K562 (cell line): ENCODE results near the gene YKT6. TPM values are rescaled to one million over a fixed set of nuclear protein-coding genes. Genes with fewer than 3 reads are reported as not detected.

ENCODE experiments used
- ATAC-seq: fragments of 200-7000 bp; cut with Tn5 transposase; 3 replicates; pipeline ENCODE4 v1.9.1; 2020; ENCODE audit warnings: moderate library complexity
- BruUV-seq: library from RNA; stranded (reverse); fragments of 400-500 nt; replicated peaks from 2 replicates; lab custom pipeline; 2021; lab: Mats Ljungman, UMichigan
- CTCF ChIA-PET: fragments of 300-600 bp; formaldehyde crosslinking; extraction: SDS; loops from one replicate; lab custom pipeline; 2021; ENCODE audit warnings: low intra/inter-chr PET ratio; lab: Yijun Ruan, JAX
- POLR2A ChIA-PET: fragments of 300-600, 350-650 bp; sonication (Branson Sonifier 250); formaldehyde crosslinking; extraction: SDS; loops from one replicate; lab custom pipeline; 2021; ENCODE audit warnings: antibody characterized with exemption, inconsistent platforms; lab: Yijun Ruan, JAX
- DNase-seq, 4 experiments: peaks; one replicate each; pipeline versions ENCODE4 v3.0.0 to v3.0.0-alpha.2; 2011 to 2018; ENCODE audit warnings: low spot score in 3 of 4, mixed read lengths in 3 of 4; ENCODE audit errors: extremely low read depth in 1 of 4
- FAIRE-seq: peaks from 2 replicates; lab custom pipeline; 2011; peaks lifted over from hg19 to GRCh38; lab: Jason Lieb, UNC
- H2AFZ ChIP-seq: 2 replicates; pipeline ENCODE4 v1.6.0; 2011; ENCODE audit warnings: low read depth, low read length, control low read depth, inconsistent platforms
- H3K27ac ChIP-seq: fragments of 200-600 bp; 3 replicates; pipeline ENCODE4 v1.8.0; 2011; ENCODE audit warnings: low read depth, mild to moderate bottlenecking, control low read depth, inconsistent platforms, low read length, moderate library complexity, mixed read lengths; ENCODE audit errors: extremely low read depth
- H3K27me3 ChIP-seq, 2 experiments: fragments of 300-600 bp in 1 of 2; 2 replicates in 1 of 2; 3 replicates in 1 of 2; pipeline versions ENCODE4 v1.6.0 to v1.8.0; 2011; ENCODE audit warnings: inconsistent platforms in 2 of 2, low read length in 2 of 2, mild to moderate bottlenecking in 1 of 2, mixed read lengths in 1 of 2, moderate library complexity in 1 of 2; ENCODE audit not compliant: control insufficient read depth in 2 of 2, insufficient read depth in 2 of 2
- H3K36me3 ChIP-seq: fragments of 300-600 bp; 3 replicates; pipeline ENCODE4 v1.8.0; 2011; ENCODE audit warnings: mild to moderate bottlenecking, low read length, inconsistent platforms; ENCODE audit not compliant: control insufficient read depth, insufficient read depth
- H3K4me1 ChIP-seq, 2 experiments: fragments of 200-600 bp in 1 of 2; replicated peaks in 1 of 2; 2 replicates in 1 of 2; 3 replicates in 1 of 2; pipeline versions ENCODE4 v1.5.1 to v1.8.0; 2011; ENCODE audit warnings: inconsistent platforms in 2 of 2, low read length in 2 of 2, mild to moderate bottlenecking in 1 of 2, mixed read lengths in 1 of 2, moderate library complexity in 1 of 2; ENCODE audit not compliant: control insufficient read depth in 2 of 2, insufficient read depth in 2 of 2
- H3K4me2 ChIP-seq: 2 replicates; pipeline ENCODE4 v1.6.1; 2011; ENCODE audit warnings: low read length, control low read depth, inconsistent platforms, mixed read lengths; ENCODE audit not compliant: insufficient read depth
- H3K4me3 ChIP-seq: fragments of 200-600 bp; sonication (generic), shearing (Covaris generic); 2 replicates; pipeline ENCODE4 v1.5.1; 2016; ENCODE audit warnings: control low read depth, inconsistent platforms
- H3K79me2 ChIP-seq: fragments of 200-600 bp; 3 replicates; pipeline ENCODE4 v1.8.0; 2011; ENCODE audit warnings: low read length, inconsistent platforms; ENCODE audit not compliant: control insufficient read depth, insufficient read depth
- H3K9ac ChIP-seq, 2 experiments: 2 replicates each; pipeline versions ENCODE4 v1.6.0 to v1.6.1; 2011; ENCODE audit warnings: low read depth in 2 of 2, low read length in 2 of 2, control low read depth in 1 of 2, inconsistent platforms in 1 of 2, mild to moderate bottlenecking in 1 of 2, mixed read lengths in 1 of 2; ENCODE audit not compliant: insufficient read depth in 1 of 2
- H3K9me1 ChIP-seq: one replicate; pipeline ENCODE4 v1.6.0; 2011; ENCODE audit warnings: inconsistent platforms, mild to moderate bottlenecking, low read length, moderate library complexity; ENCODE audit not compliant: control insufficient read depth, insufficient read depth
- H3K9me3 ChIP-seq: replicated peaks from 2 replicates; pipeline ENCODE4 v1.5.1; 2011; ENCODE audit warnings: low read depth, low read length, inconsistent platforms; ENCODE audit not compliant: control insufficient read depth, insufficient read depth
- H4K20me1 ChIP-seq: replicated peaks from 2 replicates; pipeline ENCODE4 v1.6.1; 2011; ENCODE audit warnings: low read length, inconsistent platforms, mixed read lengths; ENCODE audit not compliant: control insufficient read depth, insufficient read depth
- ELF4 ChIP-seq: fragments of 450-650 bp; formaldehyde crosslinking; IDR thresholded peaks from 2 replicates; pipeline ENCODE4 v1.4.0; 2022; ENCODE audit warnings: missing genetic modification characterization
- ELK3 ChIP-seq: fragments of 450-650 bp; formaldehyde crosslinking; IDR thresholded peaks from 2 replicates; pipeline ENCODE4 v1.4.0; 2020; ENCODE audit warnings: mild to moderate bottlenecking
- HDGF ChIP-seq: fragments of 450-650 bp; IDR thresholded peaks from 2 replicates; pipeline ENCODE4 v1.6.1; 2016
- MAX ChIP-seq: sonication (generic); formaldehyde crosslinking; IDR thresholded peaks from 2 replicates; pipeline ENCODE4 v1.9.0; 2022; ENCODE audit warnings: mild to moderate bottlenecking, missing genetic modification reagents
- PHF20 ChIP-seq: fragments of 450-650 bp; IDR thresholded peaks from 2 replicates; pipeline ENCODE4 v1.6.1; 2018; ENCODE audit not compliant: partially characterized antibody
- RFX1 ChIP-seq: fragments of 450-650 bp; IDR thresholded peaks from 2 replicates; pipeline ENCODE4 v1.6.1; 2016; ENCODE audit warnings: mild to moderate bottlenecking, moderate library complexity
- SNRNP70 ChIP-seq: fragments of 200-400 bp; formaldehyde crosslinking; optimal IDR thresholded peaks from 2 replicates; pipeline ENCODE3; 2017; ENCODE audit warnings: low read depth, low read length
- ZNF324 ChIP-seq: fragments of 250-450 bp; sonication (Bioruptor Pico); IDR thresholded peaks from 2 replicates; pipeline ENCODE4 v1.4.0; 2020; ENCODE audit warnings: mild to moderate bottlenecking
- ZNF512 ChIP-seq: IDR thresholded peaks from 2 replicates; pipeline ENCODE4 v1.6.1; 2016; ENCODE audit warnings: missing genetic modification characterization, missing compliant biosample characterization
- ZNF75A ChIP-seq: fragments of 450-650 bp; formaldehyde crosslinking; IDR thresholded peaks from 2 replicates; pipeline ENCODE4 v1.4.0; 2020; ENCODE audit warnings: mild to moderate bottlenecking
- WGBS: fragments of 100-300 bp; shearing (Covaris generic); methylation state at CpG from one replicate; pipeline ENCODE4 v1.1.6; 2016; ENCODE audit warnings: low coverage, mixed read lengths; ENCODE audit not compliant: insufficient coverage; ENCODE audit errors: missing lambda C conversion rate; 5-methylcytosine and 5-hydroxymethylcytosine counted together
- in situ Hi-C: fragments of 300-500 bp; cut with MboI; formaldehyde crosslinking; loops from 4 replicates; pipeline ENCODE4 v1.15.0; 2018; ENCODE audit warnings: inconsistent platforms, mixed read lengths
- intact Hi-C: fragments of 100-400 bp; cut with micrococcal nuclease; formaldehyde crosslinking; loops from 2 replicates; pipeline ENCODE4 v1.14.2; 2022
- polyA plus RNA-seq, 8 experiments: library from polyadenylated mRNA; depleted of rRNA in 4 of 8; stranded (reverse) in 5 of 8; unstranded in 3 of 8; fragments of >200 nt; fragmentation: Nextera tagmentation in 2 of 8; fragmentation: Illumina TruSeq in 1 of 8; extraction: Ambion mirVana in 2 of 8; extraction: Trizol in 1 of 8; gene quantifications; 2 replicates each; pipeline versions ENCODE4 v1.2.1 to v1.2.3, GENCODE V29; 2011 to 2014; ENCODE audit warnings: inconsistent platforms in 1 of 8, missing spikeins in 1 of 8
- total RNA-seq, 7 experiments: library from RNA; depleted of rRNA in 6 of 7; stranded (reverse); fragments of >200 nt in 6 of 7; fragmentation: Illumina TruSeq in 2 of 7; extraction: Trizol in 2 of 7; gene quantifications; 2 replicates each; pipeline versions ENCODE4 v1.2.1 to v1.2.3, GENCODE V29; 2011 to 2021; ENCODE audit warnings: low replicate concordance in 1 of 7

The YKT6 gene
- total and polyA plus RNA-seq, 9 of the 15 experiments (the other 6 are each of a cell fraction or from before 2014, with no cell fraction given), result 1.6 to 90.6 (median 75.1) TPM

- Histone ChIP-seq H3K9ac (no peak overlapping the region), H4K20me1 (no peaks in the 10 kb centered on the region), H3K79me2 (no peaks in the 10 kb centered on the region), H3K4me3 (no peak overlapping the region), H3K4me2 (no peak overlapping the region), H2AFZ (no peak overlapping the region), H3K27ac (no peak overlapping the region), H3K36me3 (no peaks in the 10 kb centered on the region), H3K9me3 (peaks cover 10% of the 10 kb centered on the region), H3K27me3 (peaks cover 8 to 31% of the 10 kb centered on the region in 2 experiments; a peak in 3 of 5 replicates), H3K4me1 (no peaks in the 10 kb centered on the region), H3K9me1 (no peaks in the 10 kb centered on the region)
- in situ Hi-C loops, result no loop called here
- 16% methylated on average over 2 of the region's 2 CpGs for WGBS
- DNase-seq (no peak), FAIRE-seq (no peak), ATAC-seq (no peak)
- ChIA-PET CTCF (no interaction called here), POLR2A (no interaction called here)
- intact Hi-C loops, result no loop called here
- no peak for TF ChIP-seq ZNF324 (CRISPR knock-in tag)
- no peak for TF ChIP-seq ZNF512 (tag)
- TF ChIP-seq SNRNP70, result no peak
- no peak for TF ChIP-seq HDGF
- TF ChIP-seq RFX1, result no peak
- TF ChIP-seq ELF4 (CRISPR knock-in tag), result no peak
- TF ChIP-seq PHF20, result no peak
- no peak for TF ChIP-seq ZNF75A (CRISPR knock-in tag)
- TF ChIP-seq ELK3, result no peak
- TF ChIP-seq MAX, result no peak
- no TSS peak for BruUV-seq
These were observed 17.4 kb upstream of the YKT6 start for GRCh38 chr7:44183386-44183785.
